H9 (cell line): ENCODE measurements around the gene EVI5. TPM values are rescaled to one million over a fixed set of nuclear protein-coding genes. Genes with fewer than 3 reads are reported as not detected.

Experiments used
- DNase-seq: peaks from one replicate; pipeline ENCODE4 v3.0.0-alpha.2; 2017
- H2AFZ ChIP-seq: one replicate; pipeline ENCODE4 v1.6.1; 2013; ENCODE audit warnings: mild to moderate bottlenecking, low read length, control low read depth, moderate library complexity
- H2AK5ac ChIP-seq: 2 replicates; pipeline ENCODE4 v1.6.1; 2013; ENCODE audit warnings: low read length, control low read depth, mixed read lengths; ENCODE audit not compliant: insufficient read length
- H2BK120ac ChIP-seq: one replicate; pipeline ENCODE4 v1.6.1; 2013; ENCODE audit warnings: low read depth, mild to moderate bottlenecking, low read length, control low read depth, inconsistent platforms; ENCODE audit not compliant: poor library complexity, severe bottlenecking
- H2BK12ac ChIP-seq: 2 replicates; pipeline ENCODE4 v1.6.1; 2013; ENCODE audit warnings: low read length, control low read depth, mixed read lengths, low read depth; ENCODE audit not compliant: insufficient read length
- H2BK15ac ChIP-seq: 2 replicates; pipeline ENCODE4 v1.6.1; 2013; ENCODE audit warnings: low read depth, low read length, control low read depth
- H2BK20ac ChIP-seq: one replicate; pipeline ENCODE4 v1.6.1; 2013; ENCODE audit warnings: low read depth, mild to moderate bottlenecking, low read length, control low read depth, inconsistent platforms; ENCODE audit not compliant: poor library complexity, severe bottlenecking
- H2BK5ac ChIP-seq: 2 replicates; pipeline ENCODE4 v1.6.1; 2013; ENCODE audit warnings: low read length, control low read depth, mixed read lengths; ENCODE audit not compliant: insufficient read length
- H3K14ac ChIP-seq: 2 replicates; pipeline ENCODE4 v1.6.1; 2013; ENCODE audit warnings: low read length, control low read depth; ENCODE audit not compliant: insufficient read depth
- H3K18ac ChIP-seq: 2 replicates; pipeline ENCODE4 v1.6.1; 2013; ENCODE audit warnings: low read depth, mild to moderate bottlenecking, mixed read lengths, low read length, control low read depth; ENCODE audit not compliant: insufficient read length
- H3K23ac ChIP-seq: 2 replicates; pipeline ENCODE4 v1.6.1; 2013; ENCODE audit warnings: low read length, control low read depth, mixed read lengths, low read depth; ENCODE audit not compliant: insufficient read length
- H3K23me2 ChIP-seq: 2 replicates; pipeline ENCODE4 v1.6.1; 2013; ENCODE audit warnings: low read depth, mild to moderate bottlenecking, mixed read lengths, low read length, control low read depth; ENCODE audit not compliant: insufficient read length, poor library complexity, severe bottlenecking
- H3K27ac ChIP-seq: 2 replicates; pipeline ENCODE4 v1.5.1; 2013; ENCODE audit warnings: low read length, control low read depth, mixed read lengths, low read depth; ENCODE audit not compliant: insufficient read length
- H3K27me3 ChIP-seq: 2 replicates; pipeline ENCODE4 v1.6.1; 2013; ENCODE audit warnings: low read length, control low read depth, inconsistent platforms; ENCODE audit not compliant: insufficient read depth
- H3K4ac ChIP-seq: 2 replicates; pipeline ENCODE4 v1.6.1; 2013; ENCODE audit warnings: low read depth, mild to moderate bottlenecking, control low read depth, inconsistent platforms, low read length, moderate library complexity
- H3K4me1 ChIP-seq: 2 replicates; pipeline ENCODE4 v1.6.1; 2013; ENCODE audit warnings: low read length, control low read depth, inconsistent platforms; ENCODE audit not compliant: insufficient read depth
- H3K4me2 ChIP-seq: 2 replicates; pipeline ENCODE4 v1.6.1; 2013; ENCODE audit warnings: low read length, control low read depth, mixed read lengths; ENCODE audit not compliant: insufficient read length, insufficient read depth
- H3K56ac ChIP-seq: 2 replicates; pipeline ENCODE4 v1.6.1; 2013; ENCODE audit warnings: low read depth, mild to moderate bottlenecking, mixed read lengths, low read length, control low read depth; ENCODE audit not compliant: insufficient read length
- H3K79me1 ChIP-seq: 2 replicates; pipeline ENCODE4 v1.6.1; 2013; ENCODE audit warnings: low read depth, mild to moderate bottlenecking, moderate library complexity, low read length, control low read depth, inconsistent platforms; ENCODE audit not compliant: insufficient read depth, poor library complexity, severe bottlenecking
- H3K79me2 ChIP-seq: 2 replicates; pipeline ENCODE4 v1.6.1; 2013; ENCODE audit warnings: low read length, control low read depth, inconsistent platforms; ENCODE audit not compliant: insufficient read depth
- H3K9ac ChIP-seq: 2 replicates; pipeline ENCODE4 v1.6.1; 2013; ENCODE audit warnings: low read length, control low read depth, mixed read lengths; ENCODE audit not compliant: insufficient read length; ENCODE audit errors: extremely low read depth
- H3K9me3 ChIP-seq: one replicate; pipeline ENCODE4 v1.6.1; 2013; ENCODE audit warnings: low read depth, low read length, inconsistent platforms; ENCODE audit not compliant: control insufficient read depth
- H3T11ph ChIP-seq: one replicate; pipeline ENCODE4 v1.6.1; 2013; ENCODE audit warnings: mild to moderate bottlenecking, low read length, control low read depth, inconsistent platforms
- H4K20me1 ChIP-seq: one replicate; pipeline ENCODE4 v1.6.1; 2013; ENCODE audit not compliant: control insufficient read depth, insufficient read length, insufficient read depth
- H4K5ac ChIP-seq: 2 replicates; pipeline ENCODE4 v1.6.1; 2013; ENCODE audit warnings: low read depth, mild to moderate bottlenecking, mixed read lengths, low read length, control low read depth; ENCODE audit not compliant: insufficient read length
- H4K8ac ChIP-seq: replicated peaks from 2 replicates; pipeline ENCODE4 v1.6.1; 2013; ENCODE audit warnings: low read length, control low read depth, mixed read lengths, low read depth; ENCODE audit not compliant: insufficient read length
- H4K91ac ChIP-seq: 2 replicates; pipeline ENCODE4 v1.6.1; 2013; ENCODE audit warnings: low read depth, mild to moderate bottlenecking, moderate library complexity, mixed read lengths, low read length, control low read depth; ENCODE audit not compliant: insufficient read length
- H3K27ac Mint-ChIP-seq, 3 experiments: 2 replicates in 2 of 3; 3 replicates in 1 of 3; pipeline ENCODE4 v1.8.0; 2020 to 2021; ENCODE audit warnings: mixed read lengths in 3 of 3, mild to moderate bottlenecking in 1 of 3, moderate library complexity in 1 of 3
- H3K27me3 Mint-ChIP-seq: 2 replicates; pipeline ENCODE4 v1.8.0; 2021; ENCODE audit warnings: low read depth, mild to moderate bottlenecking, moderate library complexity, mixed read lengths
- H3K36me3 Mint-ChIP-seq, 3 experiments: 2 replicates in 2 of 3; 3 replicates in 1 of 3; pipeline ENCODE4 v1.8.0; 2020 to 2021; ENCODE audit warnings: low read depth in 3 of 3, mixed read lengths in 3 of 3; ENCODE audit not compliant: insufficient read depth in 1 of 3
- H3K4me1 Mint-ChIP-seq, 2 experiments: 2 replicates each; pipeline ENCODE4 v1.8.0; 2020; ENCODE audit warnings: mixed read lengths in 2 of 2
- H3K4me3 Mint-ChIP-seq, 2 experiments: 2 replicates in 1 of 2; 3 replicates in 1 of 2; pipeline ENCODE4 v1.8.0; 2020 to 2021; ENCODE audit warnings: mild to moderate bottlenecking in 2 of 2, mixed read lengths in 2 of 2, moderate library complexity in 1 of 2
- H3K9me3 Mint-ChIP-seq, 2 experiments: 2 replicates in 1 of 2; 3 replicates in 1 of 2; pipeline ENCODE4 v1.8.0; 2020; ENCODE audit warnings: mild to moderate bottlenecking in 2 of 2, mixed read lengths in 2 of 2, moderate library complexity in 1 of 2
- WGBS: extraction: QIAGEN DNeasy Blood & Tissue Kit; methylation state at CpG from one replicate; pipeline ENCODE4 v1.1.7; 2013; ENCODE audit warnings: missing lambda C conversion rate, low lambda C conversion rate, mixed read lengths; ENCODE audit not compliant: insufficient read length; ENCODE audit errors: extremely low coverage; 5-methylcytosine and 5-hydroxymethylcytosine counted together
- total RNA-seq: library from RNA; stranded (reverse); gene quantifications from 2 replicates; pipeline ENCODE4 v1.2.1, GENCODE V29; 2021
- TF ChIP-seq, protein P1 (sequence below): fragments of 200-600 bp; sonication (generic); conservative IDR thresholded peaks from 3 replicates; pipeline ENCODE4 v1.8.0; 2021; ENCODE audit warnings: antibody characterized with exemption, mild to moderate bottlenecking

The EVI5 gene
- total RNA-seq, 1 experiment from 2014 or later, result 9.7 TPM

DNA sequence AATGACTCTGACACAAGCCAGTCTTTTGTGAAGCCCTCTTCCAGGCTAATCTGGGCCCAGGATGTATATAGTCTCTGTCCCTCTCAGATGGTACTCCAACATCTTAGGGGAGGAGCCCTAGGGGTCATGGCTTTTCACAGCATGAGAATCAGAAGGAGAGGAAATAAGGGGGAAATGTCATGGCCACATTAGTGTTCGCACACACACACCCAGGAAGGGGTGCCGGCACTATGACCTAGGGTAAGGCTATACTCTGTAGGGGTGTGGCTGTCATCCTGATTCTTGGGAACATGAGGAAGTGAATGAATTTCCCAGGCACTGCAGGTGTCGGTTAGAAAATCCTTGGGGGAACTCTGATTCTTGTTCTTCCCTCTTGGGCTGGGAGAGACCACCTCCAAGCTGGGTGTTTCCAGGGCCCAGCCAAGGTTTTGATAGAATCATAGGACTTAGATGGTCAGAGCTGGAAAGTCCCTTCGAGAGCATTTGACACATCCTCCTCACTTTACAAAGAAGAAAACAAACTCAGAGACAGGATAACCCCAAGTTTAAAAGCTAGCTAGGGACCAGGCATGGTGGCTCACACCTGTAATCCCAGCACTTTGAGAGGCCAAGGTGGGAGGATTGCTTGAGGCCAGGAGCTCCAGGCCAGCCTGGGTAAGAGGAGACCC is 320.2 kb downstream of the EVI5 start:
- Histone ChIP-seq H3K9ac (no peak overlapping the region), H2AFZ (no peak overlapping the region), H3K56ac (no peak overlapping the region), H3K4ac (no peak overlapping the region), H3K79me2 (no peaks in the 10 kb centered on the region), H4K8ac (no peak overlapping the region), H2BK5ac (no peak overlapping the region), H4K5ac (no peak overlapping the region), H3K4me1 (no peaks in the 10 kb centered on the region), H3K27ac (no peak overlapping the region), H3K79me1 (no peaks in the 10 kb centered on the region), H3K27me3 (no peaks in the 10 kb centered on the region), H2BK12ac (no peak overlapping the region), H2BK120ac (no peak overlapping the region), H4K91ac (no peak overlapping the region), H3K4me2 (no peak overlapping the region), H3K18ac (no peak overlapping the region), H4K20me1 (no peaks in the 10 kb centered on the region), H3T11ph (no peak overlapping the region), H3K23ac (no peak overlapping the region), H2AK5ac (no peak overlapping the region), H3K9me3 (no peaks in the 10 kb centered on the region), H3K14ac (no peak overlapping the region), H2BK15ac (no peak overlapping the region), H2BK20ac (no peak overlapping the region), H3K23me2 (no peaks in the 10 kb centered on the region)
- Mint-ChIP-seq H3K27ac (peak overlapping the region in 1 of 3 experiments; percentile 27; a peak in 1 of 7 replicates), H3K4me1 (no peaks in the 10 kb centered on the region), H3K27me3 (no peaks in the 10 kb centered on the region), H3K9me3 (no peaks in the 10 kb centered on the region), H3K36me3 (no peaks in the 10 kb centered on the region), H3K4me3 (no peak overlapping the region)
- no CpG with 5 or more reads among the region's 4 CpGs for WGBS
- TF ChIP-seq, protein P1, sequence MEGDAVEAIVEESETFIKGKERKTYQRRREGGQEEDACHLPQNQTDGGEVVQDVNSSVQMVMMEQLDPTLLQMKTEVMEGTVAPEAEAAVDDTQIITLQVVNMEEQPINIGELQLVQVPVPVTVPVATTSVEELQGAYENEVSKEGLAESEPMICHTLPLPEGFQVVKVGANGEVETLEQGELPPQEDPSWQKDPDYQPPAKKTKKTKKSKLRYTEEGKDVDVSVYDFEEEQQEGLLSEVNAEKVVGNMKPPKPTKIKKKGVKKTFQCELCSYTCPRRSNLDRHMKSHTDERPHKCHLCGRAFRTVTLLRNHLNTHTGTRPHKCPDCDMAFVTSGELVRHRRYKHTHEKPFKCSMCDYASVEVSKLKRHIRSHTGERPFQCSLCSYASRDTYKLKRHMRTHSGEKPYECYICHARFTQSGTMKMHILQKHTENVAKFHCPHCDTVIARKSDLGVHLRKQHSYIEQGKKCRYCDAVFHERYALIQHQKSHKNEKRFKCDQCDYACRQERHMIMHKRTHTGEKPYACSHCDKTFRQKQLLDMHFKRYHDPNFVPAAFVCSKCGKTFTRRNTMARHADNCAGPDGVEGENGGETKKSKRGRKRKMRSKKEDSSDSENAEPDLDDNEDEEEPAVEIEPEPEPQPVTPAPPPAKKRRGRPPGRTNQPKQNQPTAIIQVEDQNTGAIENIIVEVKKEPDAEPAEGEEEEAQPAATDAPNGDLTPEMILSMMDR, result no peak
- no peak for DNase-seq
